ENCODE data around the gene MISP.
"Not testable (repeated sequence)": the region's sequence is repeated elsewhere in the genome, so short reads cannot be mapped to it uniquely, and the experiment has no call there.

Gene MISP

DNA sequence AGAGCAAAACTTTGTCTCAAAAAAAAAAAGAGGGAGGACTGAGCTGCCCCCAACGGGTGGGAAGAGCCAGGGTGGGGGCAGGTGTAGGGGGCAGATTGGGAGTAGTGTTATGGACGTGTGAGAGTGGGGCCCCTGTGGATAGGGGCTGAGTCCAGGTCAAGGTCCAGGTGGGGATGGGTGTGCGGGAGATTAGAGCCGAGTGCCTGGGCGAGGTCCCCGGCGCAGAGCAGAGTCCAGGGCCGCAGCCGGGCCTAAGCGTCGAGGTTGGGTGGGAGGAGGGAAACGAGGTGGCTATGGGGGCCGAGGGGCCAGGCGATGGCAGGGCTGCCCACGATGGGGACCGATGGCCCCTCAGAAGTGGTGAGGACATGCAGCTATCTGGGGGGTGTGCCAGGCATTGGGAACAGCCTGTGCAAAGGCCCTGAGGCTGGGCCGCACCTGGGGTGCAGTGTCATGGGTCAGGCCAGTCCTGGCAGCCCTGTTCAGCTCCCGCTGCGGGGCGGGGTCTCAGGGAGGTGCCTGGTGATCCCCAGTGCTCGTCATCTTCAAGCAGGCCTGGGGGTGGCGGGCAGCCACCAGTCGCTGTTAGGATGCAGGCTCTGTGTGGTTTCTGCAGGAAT, 12.3 kb upstream of the MISP start:
- Histone ChIP-seq H3K79me2 (ENCODE audit: control insufficient read depth, insufficient read depth, low read length, poor library complexity) (no peaks in the 10 kb centered on the region), H3K27ac (ENCODE audit: low read depth, low read length) (no peak overlapping the region)

DNA sequence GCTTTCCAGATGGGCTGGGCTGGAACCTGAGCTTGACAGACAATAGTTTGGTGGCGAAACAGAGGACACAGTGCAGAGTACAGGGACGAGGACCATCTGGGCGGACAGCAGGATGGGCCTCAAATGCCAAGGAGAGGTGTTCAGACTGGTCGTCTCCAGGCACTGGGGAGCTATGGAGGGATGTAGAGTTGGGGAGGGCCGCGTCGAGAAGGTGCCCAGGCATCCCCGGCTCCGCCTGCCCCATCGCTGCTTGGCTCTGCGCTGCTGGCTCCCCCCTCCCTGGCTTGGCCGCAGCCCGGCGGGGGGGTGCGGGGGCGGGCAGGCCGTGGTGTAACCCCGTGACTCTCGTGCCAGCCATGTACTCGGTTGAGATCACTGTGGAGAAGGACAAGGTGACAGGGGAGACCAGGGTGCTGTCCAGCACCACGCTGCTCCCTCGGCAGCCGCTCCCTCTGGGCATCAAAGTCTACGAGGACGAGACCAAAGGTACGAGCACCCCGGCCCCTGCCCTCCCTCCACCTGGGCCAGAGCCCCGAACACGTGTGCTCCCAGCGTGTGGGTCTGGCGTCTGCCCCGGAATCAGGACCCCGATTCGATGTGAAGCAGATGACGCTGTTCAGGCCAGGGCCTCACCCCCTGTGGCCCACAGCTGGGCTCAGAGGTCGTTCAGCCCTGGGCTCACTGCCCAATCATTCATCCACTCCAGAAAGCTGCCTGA, 10.8 kb upstream of the MISP start:
- H3K23ac ChIP-seq (ENCODE audit: low read length), result no peak overlapping the region
- no peak overlapping the region for H4K91ac ChIP-seq (ENCODE audit: low read depth, low read length)
- H4K12ac ChIP-seq (ENCODE audit: low read depth, low read length), result no peak overlapping the region
- DNase-seq, result no peak
- H3K79me2 ChIP-seq (ENCODE audit: control insufficient read depth, insufficient read depth, low read length, poor library complexity), result no peaks in the 10 kb centered on the region
- H3K79me1 ChIP-seq (ENCODE audit: low read length), result no peaks in the 10 kb centered on the region
- H3K4me1 ChIP-seq (ENCODE audit: control insufficient read depth in 1 of 2, insufficient read depth in 2 of 2, low read length in 2 of 2), result no peaks in the 10 kb centered on the region
- H3K9ac ChIP-seq (ENCODE audit: low read length), result no peak overlapping the region
- H3K14ac ChIP-seq (ENCODE audit: low read length), result no peak overlapping the region
- no CpG with 5 or more reads among the region's 36 CpGs for WGBS (ENCODE audit: extremely low coverage, insufficient coverage, insufficient read length)
- H3K18ac ChIP-seq (ENCODE audit: low read length), result no peak overlapping the region
- no peaks in the 10 kb centered on the region for H3K36me3 ChIP-seq (ENCODE audit: control insufficient read depth in 1 of 2, insufficient read depth in 2 of 2, low read length in 2 of 2)
- H2AK5ac ChIP-seq (ENCODE audit: low read length), result no peak overlapping the region
- no peak overlapping the region for H3K4me2 ChIP-seq (ENCODE audit: low read length)
- H3K27ac ChIP-seq (ENCODE audit: low read depth, low read length), result no peak overlapping the region
- H3K27me3 ChIP-seq (ENCODE audit: insufficient read depth, low read length), result no peaks in the 10 kb centered on the region
- H2BK120ac ChIP-seq (ENCODE audit: insufficient read depth, low read length, poor library complexity), result no peak overlapping the region
- H2AFZ ChIP-seq (ENCODE audit: insufficient read depth, low read length, poor library complexity), result no peak overlapping the region
- no peak overlapping the region for H2BK5ac ChIP-seq (ENCODE audit: low read depth, low read length, poor library complexity)
- no peak overlapping the region for H3K4ac ChIP-seq (ENCODE audit: low read depth, low read length)
- peaks cover 11% of the 10 kb centered on the region for H3K9me3 ChIP-seq (ENCODE audit: insufficient read depth, low read depth, low read length)
- H3K4me3 ChIP-seq (ENCODE audit: low read depth, low read length), result no peak overlapping the region
- no peak overlapping the region for H4K8ac ChIP-seq (ENCODE audit: low read depth, low read length)
- no peak overlapping the region for H2BK12ac ChIP-seq (ENCODE audit: low read length)

More for the DNA sequence above, 12.3 kb upstream of the MISP start:
- H3K4ac ChIP-seq (ENCODE audit: low read depth, low read length), result no peak overlapping the region
- H4K12ac ChIP-seq (ENCODE audit: low read depth, low read length), result no peak overlapping the region
- no peak overlapping the region for H3K14ac ChIP-seq (ENCODE audit: low read length)
- H3K4me3 ChIP-seq (ENCODE audit: low read depth, low read length), result no peak overlapping the region
- H3K4me2 ChIP-seq (ENCODE audit: low read length), result no peak overlapping the region
- no peak overlapping the region for H4K91ac ChIP-seq (ENCODE audit: low read depth, low read length)
- H4K8ac ChIP-seq (ENCODE audit: low read depth, low read length), result no peak overlapping the region
- no peak overlapping the region for H2AFZ ChIP-seq (ENCODE audit: insufficient read depth, low read length, poor library complexity)
- H3K79me1 ChIP-seq (ENCODE audit: low read length), result no peaks in the 10 kb centered on the region
- H2BK5ac ChIP-seq (ENCODE audit: low read depth, low read length, poor library complexity), result no peak overlapping the region
- no peak overlapping the region for H2BK120ac ChIP-seq (ENCODE audit: insufficient read depth, low read length, poor library complexity)
- H2AK5ac ChIP-seq (ENCODE audit: low read length), result no peak overlapping the region
- H3K18ac ChIP-seq (ENCODE audit: low read length), result no peak overlapping the region
- no peaks in the 10 kb centered on the region for H3K4me1 ChIP-seq (ENCODE audit: control insufficient read depth in 1 of 2, insufficient read depth in 2 of 2, low read length in 2 of 2)
- H3K9ac ChIP-seq (ENCODE audit: low read length), result no peak overlapping the region
- peaks cover 10% of the 10 kb centered on the region for H3K9me3 ChIP-seq (ENCODE audit: insufficient read depth, low read depth, low read length)
- DNase-seq, result no peak
- H3K36me3 ChIP-seq (ENCODE audit: control insufficient read depth in 1 of 2, insufficient read depth in 2 of 2, low read length in 2 of 2), result no peaks in the 10 kb centered on the region
- WGBS (ENCODE audit: extremely low coverage, insufficient coverage, insufficient read length), result no CpG with 5 or more reads among the region's 23 CpGs
- no peaks in the 10 kb centered on the region for H3K27me3 ChIP-seq (ENCODE audit: insufficient read depth, low read length)
- no peak overlapping the region for H3K23ac ChIP-seq (ENCODE audit: low read length)
- no peak overlapping the region for H2BK12ac ChIP-seq (ENCODE audit: low read length)

DNA sequence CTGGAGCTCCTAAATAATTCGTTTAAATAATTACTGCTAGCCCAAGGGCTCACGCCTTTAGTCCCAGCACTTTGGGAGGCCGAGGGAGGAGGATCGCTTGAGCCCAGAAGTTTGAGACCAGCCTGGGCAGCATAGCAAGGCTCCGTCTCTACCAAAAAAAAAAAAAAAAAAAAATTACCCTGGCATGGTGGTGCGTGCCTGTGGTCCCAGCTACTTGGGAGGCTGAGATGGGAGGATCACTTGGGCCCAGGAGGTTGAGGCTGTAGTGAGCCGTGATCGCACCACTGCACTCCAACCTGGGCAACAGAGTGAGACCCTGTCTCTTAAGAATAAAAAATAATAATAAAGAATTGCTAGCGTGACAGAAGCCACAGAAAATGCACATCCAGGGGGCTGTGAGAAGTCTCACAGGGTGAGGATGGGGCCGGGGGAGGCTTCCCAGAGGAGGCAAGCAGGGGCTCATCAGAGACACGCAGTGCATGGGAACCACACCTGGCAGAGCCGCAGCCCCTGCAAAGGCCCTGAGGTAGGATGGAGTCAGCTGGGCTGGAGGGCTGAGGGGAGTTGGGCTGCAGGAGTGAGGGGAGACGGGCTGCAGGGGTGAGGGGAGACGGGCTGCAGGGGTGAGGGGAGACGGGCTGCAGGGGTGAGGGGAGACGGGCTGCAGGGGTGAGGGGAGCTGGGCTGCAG, 10.0 kb upstream of the MISP start:
- not testable (repeated sequence) for H3K23ac ChIP-seq (ENCODE audit: low read length); H4K12ac ChIP-seq (ENCODE audit: low read depth, low read length); H2BK5ac ChIP-seq (ENCODE audit: low read depth, low read length, poor library complexity); H2AK5ac ChIP-seq (ENCODE audit: low read length); H2BK120ac ChIP-seq (ENCODE audit: insufficient read depth, low read length, poor library complexity); H3K79me1 ChIP-seq (ENCODE audit: low read length); H3K36me3 ChIP-seq (ENCODE audit: control insufficient read depth in 1 of 2, insufficient read depth in 2 of 2, low read length in 2 of 2); H3K4me2 ChIP-seq (ENCODE audit: low read length); H2BK12ac ChIP-seq (ENCODE audit: low read length); H3K4me1 ChIP-seq (ENCODE audit: control insufficient read depth in 1 of 2, insufficient read depth in 2 of 2, low read length in 2 of 2); H4K8ac ChIP-seq (ENCODE audit: low read depth, low read length); H3K4ac ChIP-seq (ENCODE audit: low read depth, low read length); H3K27me3 ChIP-seq (ENCODE audit: insufficient read depth, low read length); H3K18ac ChIP-seq (ENCODE audit: low read length); DNase-seq; H3K9ac ChIP-seq (ENCODE audit: low read length); H3K27ac ChIP-seq (ENCODE audit: low read depth, low read length); H3K79me2 ChIP-seq (ENCODE audit: control insufficient read depth, insufficient read depth, low read length, poor library complexity); H4K91ac ChIP-seq (ENCODE audit: low read depth, low read length); H2AFZ ChIP-seq (ENCODE audit: insufficient read depth, low read length, poor library complexity); H3K14ac ChIP-seq (ENCODE audit: low read length); H3K4me3 ChIP-seq (ENCODE audit: low read depth, low read length)
- H3K9me3 ChIP-seq (ENCODE audit: insufficient read depth, low read depth, low read length), result peaks cover 12% of the 10 kb centered on the region
- no CpG with 5 or more reads among the region's 16 CpGs for WGBS (ENCODE audit: extremely low coverage, insufficient coverage, insufficient read length)

DNA sequence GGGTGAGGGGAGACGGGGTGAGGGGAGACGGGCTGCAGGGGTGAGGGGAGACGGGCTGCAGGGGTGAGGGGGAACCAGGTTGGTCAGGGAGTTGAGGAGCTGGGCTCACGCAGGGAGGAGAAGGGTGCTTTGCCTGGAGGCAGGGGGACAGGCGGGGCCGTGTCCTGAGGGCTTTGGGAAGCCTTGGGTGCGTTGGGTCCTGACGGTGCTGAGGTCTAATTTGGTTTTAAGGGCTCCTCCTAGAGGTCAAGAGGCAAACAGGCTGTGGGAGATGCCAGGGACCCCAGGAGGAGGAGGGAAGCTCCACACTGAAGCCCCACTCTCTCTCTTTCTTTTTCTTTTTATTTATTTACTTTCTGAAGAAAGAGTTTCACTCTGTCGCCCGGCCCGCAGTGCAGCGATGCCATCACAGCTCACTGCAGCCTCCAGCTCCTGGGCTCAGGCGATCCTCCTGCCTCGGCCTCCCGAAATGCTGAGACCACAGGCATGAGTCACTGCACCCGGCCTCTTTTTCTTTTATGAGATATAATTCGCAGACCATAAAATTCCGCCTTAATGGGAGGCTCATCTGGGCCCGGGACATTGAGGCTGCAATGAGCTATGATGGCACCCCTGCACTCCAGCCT, 9.3 kb upstream of the MISP start:
- Histone ChIP-seq H3K36me3 (ENCODE audit: control insufficient read depth in 1 of 2, insufficient read depth in 2 of 2, low read length in 2 of 2) (no peaks in the 10 kb centered on the region), H2BK5ac (ENCODE audit: low read depth, low read length, poor library complexity) (no peak overlapping the region), H2BK12ac (ENCODE audit: low read length) (no peak overlapping the region), H2BK120ac (ENCODE audit: insufficient read depth, low read length, poor library complexity) (no peak overlapping the region), H3K27ac (ENCODE audit: low read depth, low read length) (no peak overlapping the region), H3K4ac (ENCODE audit: low read depth, low read length) (no peak overlapping the region), H4K8ac (ENCODE audit: low read depth, low read length) (no peak overlapping the region), H3K79me1 (ENCODE audit: low read length) (no peaks in the 10 kb centered on the region), H3K18ac (ENCODE audit: low read length) (no peak overlapping the region), H3K14ac (ENCODE audit: low read length) (no peak overlapping the region), H2AK5ac (ENCODE audit: low read length) (no peak overlapping the region), H4K12ac (ENCODE audit: low read depth, low read length) (no peak overlapping the region), H3K4me2 (ENCODE audit: low read length) (no peak overlapping the region), H4K91ac (ENCODE audit: low read depth, low read length) (no peak overlapping the region), H3K27me3 (ENCODE audit: insufficient read depth, low read length) (no peaks in the 10 kb centered on the region), H2AFZ (ENCODE audit: insufficient read depth, low read length, poor library complexity) (no peak overlapping the region), H3K23ac (ENCODE audit: low read length) (no peak overlapping the region), H3K9me3 (ENCODE audit: insufficient read depth, low read depth, low read length) (peaks cover 17% of the 10 kb centered on the region), H3K79me2 (ENCODE audit: control insufficient read depth, insufficient read depth, low read length, poor library complexity) (no peaks in the 10 kb centered on the region), H3K4me1 (ENCODE audit: control insufficient read depth in 1 of 2, insufficient read depth in 2 of 2, low read length in 2 of 2) (no peaks in the 10 kb centered on the region), H3K4me3 (ENCODE audit: low read depth, low read length) (no peak overlapping the region), H3K9ac (ENCODE audit: low read length) (no peak overlapping the region)
- WGBS (ENCODE audit: extremely low coverage, insufficient coverage, insufficient read length), result no CpG with 5 or more reads among the region's 19 CpGs
- peak; percentile 13 to 41 for DNase-seq

Data from trophoblast cell (in vitro differentiated cells and primary cell).